ENCODE data around the gene C9orf78.

DNA sequence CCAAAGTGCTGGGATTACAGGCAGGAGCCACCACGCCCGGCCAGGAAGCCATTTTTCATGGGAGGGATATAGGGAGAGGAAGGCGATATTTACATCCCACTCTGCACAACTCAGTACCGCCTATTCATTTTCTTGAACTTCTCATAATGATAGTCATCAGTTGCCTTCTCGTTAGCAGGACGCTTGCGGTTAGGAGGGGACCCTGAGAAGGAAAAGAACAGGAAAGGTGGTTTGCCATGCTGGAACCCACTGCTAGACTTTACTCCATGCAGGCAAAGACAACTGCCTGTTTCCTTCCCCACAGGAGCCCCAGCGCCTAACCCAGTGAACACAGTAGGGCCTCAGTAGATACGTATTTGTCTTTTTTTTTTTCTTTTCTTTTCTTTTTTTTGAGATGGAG lies 7.0 kb downstream of the C9orf78 start:
- no peak for TF ChIP-seq CTCF (IDR thresholded peaks at IDR 0.05; ENCODE audit: low read length)
- TF ChIP-seq EZH2phosphoT487 (IDR thresholded peaks at IDR 0.05; ENCODE audit: low read length), result no peak
- TF ChIP-seq EZH2 (optimal IDR thresholded peaks at IDR 0.05; ENCODE audit: low read depth, low read length), result no peak

All from MM.1S (cell line).